ENCODE data around the gene LHX8.
"Not testable (repeated sequence)": the region's sequence is repeated elsewhere in the genome, so short reads cannot be mapped to it uniquely, and the experiment has no call there.

LHX8 gene

DNA sequence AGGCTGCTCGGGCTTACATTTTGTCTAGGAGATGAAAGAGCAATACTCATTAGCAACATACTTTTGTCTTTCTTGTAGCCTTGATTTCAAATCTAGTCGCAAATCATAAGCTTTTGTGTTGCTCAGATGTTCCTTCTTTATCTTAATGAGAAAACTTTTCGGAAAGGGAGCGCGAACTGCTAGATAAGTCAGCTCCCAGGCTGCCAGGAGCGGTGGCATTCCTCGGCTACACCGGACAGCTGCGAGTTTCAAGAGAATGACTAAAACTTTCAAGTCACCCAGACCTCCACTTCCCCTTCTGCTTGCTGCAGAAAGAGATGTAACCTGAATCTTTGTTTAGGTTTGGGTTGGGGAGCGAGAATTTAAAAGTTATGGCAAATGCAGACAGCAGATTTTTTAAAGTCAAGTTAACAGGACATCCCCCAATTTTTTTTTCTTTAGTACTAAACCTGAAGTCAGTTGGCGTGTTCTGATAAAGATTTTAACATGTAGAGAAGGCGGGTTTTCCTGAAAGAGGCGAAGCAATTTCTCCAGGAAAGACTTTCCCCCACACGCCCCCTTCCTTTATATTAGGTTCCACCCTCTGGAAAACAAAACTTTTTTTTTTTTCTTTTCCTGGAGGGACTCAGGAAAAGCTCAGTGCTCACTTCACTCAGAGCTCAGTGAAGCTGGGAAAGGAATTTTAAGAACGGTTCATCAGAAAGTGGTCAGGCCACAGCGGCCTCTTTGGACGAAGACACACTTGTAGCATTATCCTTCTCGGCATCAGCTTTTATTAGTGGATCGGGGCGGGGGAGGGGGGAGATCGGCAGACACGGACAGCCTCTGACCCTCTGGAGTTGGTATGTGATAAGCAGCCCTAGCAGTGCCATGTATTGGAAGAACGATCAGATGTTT is at the start of gene LHX8:
Gene LHX8, plus strand, starts transcription at position 639 of the 897 bp plus-strand sequence. CDS start 2,227 bp downstream, outside the sequence.
- no peak for DNase-seq

DNA sequence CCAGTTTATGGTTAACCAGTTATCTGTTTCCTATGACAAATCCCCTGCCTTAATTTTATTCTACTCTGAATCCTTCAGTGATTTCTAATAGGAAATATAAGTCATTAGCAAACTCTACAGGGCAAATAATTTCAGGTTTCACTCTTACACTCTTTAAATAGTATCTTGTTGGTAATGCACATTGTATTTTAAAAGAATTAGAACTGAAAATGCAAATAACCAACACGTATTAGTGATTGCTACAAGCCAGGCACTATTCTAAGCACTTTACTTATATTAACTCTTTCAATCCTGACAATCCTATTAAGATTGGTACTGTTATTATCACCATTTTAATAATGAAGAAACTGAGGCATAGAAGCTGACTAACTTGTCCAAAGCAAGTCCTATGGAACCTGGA is 48.3 kb upstream of the LHX8 start:
- no peak for DNase-seq

DNA sequence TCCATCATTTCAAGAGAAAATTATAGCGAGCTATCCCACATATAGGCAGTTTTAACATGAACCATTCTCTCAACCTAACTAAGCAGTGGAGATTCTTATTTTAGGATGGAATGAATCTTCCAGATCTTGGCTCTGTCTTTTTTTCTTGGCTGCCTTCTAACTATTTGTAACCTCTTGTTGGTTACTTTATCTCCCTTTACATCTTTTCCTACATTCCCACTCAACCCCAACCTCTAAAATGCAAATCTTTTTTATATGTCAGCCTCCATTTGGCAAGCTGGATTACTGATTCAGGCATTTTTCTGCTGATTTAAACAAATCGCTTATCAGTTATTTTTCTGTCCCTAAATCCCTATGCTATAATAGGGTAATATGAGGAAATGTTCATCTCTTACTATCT is 46.9 kb upstream of the LHX8 start:
- no peak for DNase-seq

DNA sequence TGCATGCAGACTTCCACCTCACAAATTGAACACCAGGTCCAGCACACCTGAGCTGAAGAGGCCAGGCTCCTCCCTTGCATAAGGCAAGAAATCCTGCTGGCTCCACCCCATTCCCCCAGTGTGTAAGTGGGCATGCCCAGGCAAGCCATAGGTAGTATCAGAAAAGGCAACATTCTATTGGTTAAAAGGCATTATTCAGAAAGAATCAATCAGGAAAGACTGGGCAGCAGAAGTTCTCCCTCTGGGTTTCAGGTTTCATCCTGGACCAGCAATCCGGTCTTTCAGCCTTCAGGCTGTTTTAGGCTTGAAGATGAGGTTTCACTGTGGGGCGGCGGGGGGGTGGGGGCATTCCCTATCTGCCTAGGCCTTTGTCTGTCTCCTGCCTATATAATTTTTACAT is 42.0 kb upstream of the LHX8 start:
- DNase-seq, result no peak

DNA sequence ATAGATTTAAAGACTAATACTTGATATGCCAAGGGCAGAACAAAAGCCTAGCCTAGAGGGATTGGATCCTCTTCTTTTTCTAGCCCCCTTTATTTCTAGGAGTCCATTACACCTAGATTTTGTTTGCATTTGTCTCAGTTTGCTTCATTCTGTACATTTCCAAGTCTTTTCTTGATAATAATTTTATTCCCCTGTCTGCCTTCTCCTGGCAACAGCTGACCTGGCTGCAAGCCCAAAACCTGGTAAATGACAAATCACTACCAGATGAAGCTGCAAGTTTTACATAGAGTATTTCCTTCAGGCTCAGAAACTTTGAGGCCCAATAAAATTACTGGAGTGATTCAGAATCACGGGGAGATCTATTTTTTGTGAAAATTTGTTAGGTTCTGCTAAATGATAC is 36.5 kb upstream of the LHX8 start:
- DNase-seq, result no peak

DNA sequence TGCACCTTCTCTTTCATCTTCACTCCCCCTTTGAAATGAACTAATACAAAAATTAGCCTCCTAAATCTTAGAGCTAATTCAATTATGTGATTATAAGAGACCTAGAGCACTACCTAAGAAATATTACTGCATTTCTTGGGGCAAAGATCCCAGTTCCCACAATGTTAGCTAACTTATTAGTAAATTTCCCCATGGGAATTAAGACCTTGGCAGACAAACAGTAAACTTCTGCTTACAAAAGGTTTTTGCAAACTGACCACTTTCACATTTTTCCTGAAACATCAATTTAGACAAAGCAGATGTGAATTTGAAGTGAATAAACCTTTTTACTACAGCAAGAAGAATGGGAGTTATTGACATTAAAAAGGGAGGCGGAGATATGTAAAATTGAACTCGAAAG is 34.6 kb upstream of the LHX8 start:
- no peak for DNase-seq

DNA sequence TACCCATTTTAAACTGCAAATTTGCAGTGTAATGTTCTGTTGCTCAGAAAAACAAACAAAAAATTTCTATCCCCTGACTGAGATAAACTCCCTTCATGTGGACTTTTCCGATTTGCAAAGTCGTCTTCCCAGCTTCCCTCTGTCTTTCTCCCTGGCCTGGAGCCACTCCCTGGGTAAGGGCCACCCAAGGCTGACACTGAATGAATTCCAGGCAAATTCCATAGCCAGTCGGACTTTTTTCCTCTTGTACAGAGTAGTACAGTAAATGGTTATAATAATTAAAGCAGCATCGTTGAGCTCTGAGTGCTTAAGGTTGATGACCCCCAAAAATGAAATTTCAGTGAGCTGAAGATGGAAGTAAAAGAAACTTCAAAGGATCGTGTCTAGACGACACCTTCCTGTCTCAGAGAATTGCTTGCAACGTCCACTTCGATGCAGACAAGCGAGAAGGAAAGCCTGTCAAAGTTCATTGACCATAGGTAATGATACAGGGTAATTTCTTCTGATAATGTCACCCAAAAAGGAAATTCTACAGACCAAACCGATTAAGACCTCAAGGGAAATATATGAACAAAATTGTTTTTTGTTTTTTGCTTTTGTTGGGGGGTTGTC is 33.6 kb upstream of the LHX8 start:
- DNase-seq, result no peak

DNA sequence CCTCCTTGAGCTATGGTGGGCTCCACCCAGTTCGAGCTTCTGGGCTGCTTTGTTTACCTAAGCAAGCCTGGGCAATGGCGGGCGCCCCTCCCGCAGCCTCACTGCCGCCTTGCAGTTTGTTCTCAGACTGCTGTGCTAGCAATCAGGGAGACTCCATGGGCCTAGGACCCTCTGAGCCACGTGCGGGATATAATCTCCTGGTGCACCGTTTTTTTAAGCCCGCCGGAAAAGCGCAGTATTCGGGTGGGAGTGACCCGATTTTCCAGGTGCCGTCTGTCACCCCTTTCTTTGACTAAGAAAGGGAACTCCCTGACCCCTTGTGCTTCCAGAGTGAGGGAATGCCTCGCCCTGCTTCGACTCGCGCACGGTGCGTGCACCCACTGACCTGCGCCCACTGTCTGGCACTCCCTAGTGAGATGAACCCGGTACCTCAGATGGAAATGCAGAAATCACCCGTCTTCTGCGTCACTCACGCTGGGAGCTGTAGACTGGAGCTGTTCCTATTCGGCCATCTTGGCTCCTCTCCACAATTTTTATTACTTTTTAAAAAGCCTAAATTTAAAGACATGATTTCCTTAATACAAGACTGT is 21.7 kb upstream of the LHX8 start:
- not testable (repeated sequence) for DNase-seq

DNA sequence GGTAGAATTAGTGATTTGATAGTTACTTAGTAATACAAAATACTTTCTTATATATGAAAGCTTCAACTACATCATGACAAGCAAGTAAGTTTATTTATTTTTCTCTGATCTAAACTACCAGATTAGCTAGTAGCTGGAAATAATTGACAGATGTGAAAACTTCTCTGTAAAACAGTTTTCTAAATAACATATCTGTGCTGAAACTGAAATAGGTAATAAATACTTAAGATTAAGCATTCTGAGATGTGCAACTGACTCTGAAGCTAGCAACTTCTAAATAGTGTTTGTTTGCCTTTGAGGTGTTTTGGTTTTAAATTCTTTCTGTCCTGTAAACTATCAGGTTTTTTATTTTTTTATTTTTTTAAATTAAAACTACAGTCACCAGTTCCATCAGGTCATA is 18.5 kb upstream of the LHX8 start:
- DNase-seq, result no peak

DNA sequence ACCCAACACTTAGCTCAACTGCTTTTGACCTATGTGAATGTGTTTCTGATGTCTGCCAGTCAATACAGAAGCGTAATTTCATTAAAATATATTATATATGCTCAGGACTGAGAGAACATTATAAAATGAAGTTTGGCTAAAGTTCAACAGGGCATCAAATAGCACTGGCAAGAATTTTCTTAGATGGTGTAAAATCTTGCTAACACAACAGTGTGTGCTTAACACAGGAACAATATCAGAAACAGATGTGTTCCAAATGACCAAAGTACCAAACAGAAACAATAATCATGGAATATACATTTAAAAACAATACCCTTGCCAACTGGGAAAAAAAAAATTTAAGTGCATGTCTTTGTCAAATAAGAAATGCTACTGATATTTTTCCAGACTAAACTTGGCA is 10.4 kb upstream of the LHX8 start:
- DNase-seq, result no peak

DNA sequence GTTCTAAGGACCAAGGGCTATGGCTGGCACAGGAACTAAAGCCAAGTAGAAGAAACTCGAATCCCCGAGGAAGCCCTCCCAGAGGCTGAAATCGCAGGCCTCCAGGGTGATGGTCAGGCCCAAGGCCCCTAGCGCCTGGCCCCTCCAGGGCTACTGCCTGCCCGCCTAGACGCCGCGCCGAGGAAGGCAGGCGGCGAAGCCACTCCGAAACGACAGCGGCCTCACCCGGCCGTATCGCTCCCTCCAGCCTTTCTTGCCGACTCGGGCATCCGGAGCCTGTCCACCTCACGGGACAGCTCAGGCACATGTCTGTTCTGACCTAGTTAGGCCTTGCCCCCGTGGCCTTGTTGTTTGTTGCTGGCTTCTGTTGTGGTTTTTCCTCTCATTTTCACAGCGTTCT is 9.7 kb upstream of the LHX8 start:
- no peak for DNase-seq

DNA sequence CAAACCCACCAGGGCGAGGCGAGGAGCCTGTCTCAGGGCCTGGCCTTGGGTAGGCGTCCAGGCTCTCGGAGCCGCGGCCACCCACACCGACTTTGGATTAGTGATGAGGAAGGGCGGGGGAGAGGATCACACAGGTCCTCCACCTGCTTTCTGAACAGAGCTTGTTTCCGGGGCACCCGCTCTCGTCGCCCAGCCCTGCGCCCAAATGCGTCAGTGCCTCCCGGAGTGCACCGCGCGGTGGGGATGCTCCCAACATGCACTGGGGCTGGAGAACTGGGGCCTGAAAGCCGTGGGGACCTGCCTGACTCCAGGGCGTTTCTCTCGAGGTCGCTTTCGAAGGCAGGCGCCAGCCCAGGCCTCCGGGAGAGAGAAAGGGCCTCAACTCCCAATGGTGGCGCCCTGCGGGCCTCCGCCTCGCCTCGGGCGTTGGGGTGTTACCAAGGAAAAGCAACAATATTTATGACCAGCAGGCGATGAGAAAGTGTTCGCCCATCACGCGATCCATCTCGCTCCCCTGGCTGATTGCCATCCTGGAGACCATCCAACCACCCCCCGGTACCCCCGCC is 8.9 kb upstream of the LHX8 start:
- DNase-seq, result no peak

DNA sequence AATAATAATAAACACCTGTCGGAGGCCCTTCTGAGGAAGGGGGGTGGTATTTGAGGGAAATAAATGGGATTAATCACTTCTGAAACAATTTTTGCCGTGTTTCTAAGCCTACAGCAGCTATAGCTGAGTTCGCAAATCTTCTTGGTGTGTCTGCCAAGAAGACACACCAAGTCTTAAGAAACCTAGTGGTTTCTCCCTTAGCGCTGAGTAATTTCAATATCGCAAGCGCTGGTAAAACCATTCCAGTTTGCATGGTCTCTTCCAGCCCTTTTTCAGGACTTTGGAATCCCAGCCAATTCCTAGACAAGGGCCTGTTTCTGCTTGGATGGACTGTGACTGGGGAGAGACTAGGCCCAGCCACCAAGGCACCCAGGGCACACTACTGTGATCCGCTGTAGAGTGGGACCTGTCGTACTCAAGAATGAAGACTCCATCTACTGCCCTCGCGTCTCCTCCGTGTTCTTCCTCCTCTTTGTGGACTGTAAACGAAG is 7.5 kb upstream of the LHX8 start:
- no peak for DNase-seq

DNA sequence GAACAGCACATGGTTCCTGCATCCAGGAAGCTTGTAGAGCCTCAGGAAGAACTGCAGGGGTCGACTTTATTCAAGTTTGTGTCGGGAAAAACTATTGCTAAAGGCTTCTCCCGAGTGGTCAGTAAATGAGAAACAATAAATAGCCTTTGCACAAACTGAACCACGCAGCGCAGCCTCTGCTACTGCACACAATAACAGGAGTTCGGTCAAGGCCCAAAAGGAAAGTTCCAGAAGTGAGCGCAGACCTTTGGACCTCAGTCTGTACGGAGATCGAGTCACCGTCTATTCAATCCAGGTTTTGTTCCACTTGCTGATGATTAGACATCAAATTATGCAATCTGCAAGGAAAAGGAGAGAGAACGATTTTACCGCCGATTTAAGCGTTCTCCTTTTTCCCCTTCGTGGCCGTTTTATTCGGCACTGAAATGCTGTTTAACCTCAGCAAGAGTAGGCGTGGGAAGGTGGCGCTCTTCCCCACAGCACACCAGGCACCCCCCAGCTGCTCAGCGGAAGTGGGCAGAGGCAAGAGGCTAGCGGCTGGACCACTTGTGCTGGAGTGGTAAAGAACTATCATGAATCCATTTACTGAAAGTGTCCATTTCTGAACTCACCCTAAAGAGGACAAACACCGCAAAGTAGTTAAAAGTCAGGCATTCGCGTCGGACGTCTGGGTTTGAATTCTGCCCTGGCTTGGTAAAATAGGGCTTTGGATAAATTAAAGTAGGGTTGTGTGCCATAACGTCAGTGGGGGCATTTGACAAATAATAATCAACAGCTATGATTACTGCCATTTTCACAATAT is 6.1 kb upstream of the LHX8 start:
- DNase-seq, result no peak

DNA sequence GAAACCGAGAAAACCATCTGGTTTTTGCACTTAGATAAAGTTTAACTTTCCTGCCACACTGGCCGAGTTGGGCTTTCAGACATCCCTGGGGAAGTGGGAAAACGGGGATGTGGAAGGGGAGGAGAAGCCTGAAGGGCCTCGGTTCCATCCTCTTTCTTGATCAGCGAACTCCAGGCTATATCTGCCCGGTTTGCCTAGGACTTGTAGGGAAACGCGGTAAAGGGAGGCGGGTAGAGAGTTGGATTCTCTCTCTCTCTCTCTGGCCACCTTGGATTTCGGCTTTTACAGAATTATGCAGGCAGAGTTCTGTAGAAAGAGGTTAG is 4.6 kb upstream of the LHX8 start:
- no peak for DNase-seq

DNA sequence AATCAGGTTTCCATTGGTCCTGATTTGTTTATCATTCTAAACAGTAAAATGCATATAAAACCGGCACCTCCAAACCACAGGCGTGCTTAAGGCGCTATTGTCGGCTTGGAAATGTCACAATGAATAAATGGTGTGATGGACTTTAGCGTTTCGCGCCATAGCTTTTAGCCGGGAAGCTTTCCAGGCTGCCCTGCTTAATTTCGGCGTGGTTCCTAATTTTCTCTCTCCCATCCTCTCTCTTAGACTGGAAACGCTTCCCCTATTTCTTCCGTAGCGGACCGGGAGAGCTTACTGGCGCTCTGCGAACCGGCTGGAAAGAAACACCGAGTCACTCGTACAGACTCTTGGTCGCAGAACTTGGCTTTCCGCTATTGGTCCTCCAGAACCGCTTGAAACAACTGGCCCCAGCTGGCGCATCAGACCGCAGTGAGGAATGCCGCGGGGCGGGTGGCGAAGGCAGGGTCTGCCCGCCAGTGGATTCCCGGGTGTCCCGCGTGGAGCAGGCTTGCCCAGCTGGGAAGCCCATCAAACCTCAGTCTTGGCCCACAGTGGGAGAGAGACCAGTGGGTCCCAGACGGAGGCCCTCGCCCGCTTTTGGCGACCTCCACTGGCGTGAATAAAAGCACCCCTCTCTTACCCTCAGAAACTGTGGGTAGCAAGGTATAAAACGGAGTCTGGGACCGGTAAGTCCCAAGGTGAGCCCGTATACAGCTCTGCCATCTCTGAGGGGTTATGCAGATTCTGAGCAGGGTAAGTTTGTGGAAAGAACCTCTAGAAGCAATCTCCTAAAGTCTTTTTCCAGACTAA is 4.0 kb upstream of the LHX8 start:
- DNase-seq, result no peak

DNA sequence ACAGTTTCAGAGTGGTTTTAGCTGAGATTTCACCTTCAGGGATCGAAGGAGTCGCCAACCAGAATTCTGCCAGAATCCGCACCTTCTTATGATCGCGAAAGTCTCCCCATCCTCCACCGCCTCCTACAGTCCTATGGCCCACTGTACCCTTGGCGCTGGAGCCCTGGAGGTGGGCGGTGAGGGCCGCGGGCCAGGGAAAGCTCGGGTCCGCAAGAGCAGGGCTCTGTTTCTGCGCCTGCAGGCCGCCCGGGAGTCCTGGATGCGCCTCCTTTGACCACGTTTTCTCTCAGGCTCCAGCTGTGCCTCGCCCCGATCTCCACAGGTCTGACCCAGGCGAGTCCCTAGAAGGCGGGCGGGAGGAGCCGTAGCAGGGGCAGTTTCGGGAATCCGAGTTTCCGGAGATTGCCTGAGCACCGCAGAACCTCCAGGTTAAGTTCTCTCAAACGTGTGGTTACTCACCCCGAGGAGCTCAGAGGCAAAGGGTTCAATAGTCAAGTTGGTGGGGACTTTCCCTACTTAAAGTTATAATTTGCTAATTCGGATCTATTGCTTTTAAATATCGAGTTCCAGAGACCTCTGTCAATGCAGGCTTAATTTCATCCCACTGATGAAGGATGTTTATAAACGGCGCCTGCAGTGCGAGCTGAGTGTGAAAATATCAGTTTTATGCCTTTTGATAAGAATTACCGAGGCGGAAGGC is 3.2 kb upstream of the LHX8 start:
- no peak for DNase-seq

DNA sequence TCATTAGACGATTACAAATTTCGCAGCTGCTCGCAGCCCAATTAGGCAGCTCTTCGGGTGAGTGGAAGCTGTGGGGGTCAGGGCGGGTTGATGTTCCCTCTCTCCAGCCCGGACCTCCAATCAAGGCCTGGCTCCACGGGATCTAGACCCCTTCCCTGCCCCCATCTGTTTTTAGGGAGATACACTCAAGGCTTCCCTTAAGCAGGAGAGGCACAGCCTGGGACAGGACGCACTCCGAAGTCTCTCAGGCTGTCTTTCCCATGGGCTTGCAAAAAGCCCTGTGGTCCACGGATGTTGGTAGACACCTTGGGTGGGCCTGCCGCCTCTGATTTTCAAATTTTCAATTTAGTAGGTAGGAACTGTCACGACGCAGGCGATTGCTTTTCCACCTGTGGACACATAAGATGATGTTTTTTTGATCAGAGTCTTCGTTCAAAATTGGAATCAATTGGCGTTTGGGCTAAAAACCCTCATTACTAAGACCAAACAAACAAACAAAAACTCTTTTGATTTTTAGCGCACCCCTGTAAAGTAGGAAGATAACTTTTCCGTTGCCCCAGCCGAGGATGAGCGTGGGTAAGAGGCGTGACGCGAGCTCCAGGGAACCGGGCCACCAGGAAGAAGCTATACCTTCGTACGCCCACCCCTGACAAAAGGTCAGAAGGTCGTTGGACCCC is 2.5 kb upstream of the LHX8 start:
- no peak for DNase-seq

DNA sequence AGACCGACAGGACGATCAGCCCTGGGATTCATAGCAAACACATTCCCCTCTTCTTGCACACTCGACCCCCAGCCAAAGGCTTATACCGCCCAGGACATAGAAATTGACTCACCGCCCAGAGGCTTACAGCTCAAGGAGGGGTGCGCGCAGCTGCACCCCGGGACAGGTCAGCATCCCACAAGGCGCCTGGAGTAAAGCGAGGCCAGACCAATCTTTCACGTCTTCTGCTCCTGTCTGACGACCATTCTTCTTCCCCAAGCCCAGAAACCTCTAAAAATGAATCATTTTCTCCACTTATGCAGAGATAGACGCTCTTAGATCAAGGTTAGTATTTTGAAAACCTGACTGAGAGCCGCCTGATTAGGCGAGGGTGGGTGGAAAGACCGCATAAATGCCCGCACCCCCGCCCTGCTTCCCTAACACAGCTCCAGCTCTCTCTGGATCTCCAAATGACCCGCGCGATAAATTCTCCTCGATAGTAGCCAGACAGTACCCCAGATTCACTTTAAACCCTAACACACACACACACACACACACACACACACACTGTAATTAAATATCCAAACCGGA is 1.9 kb upstream of the LHX8 start:
- no peak for DNase-seq

DNA sequence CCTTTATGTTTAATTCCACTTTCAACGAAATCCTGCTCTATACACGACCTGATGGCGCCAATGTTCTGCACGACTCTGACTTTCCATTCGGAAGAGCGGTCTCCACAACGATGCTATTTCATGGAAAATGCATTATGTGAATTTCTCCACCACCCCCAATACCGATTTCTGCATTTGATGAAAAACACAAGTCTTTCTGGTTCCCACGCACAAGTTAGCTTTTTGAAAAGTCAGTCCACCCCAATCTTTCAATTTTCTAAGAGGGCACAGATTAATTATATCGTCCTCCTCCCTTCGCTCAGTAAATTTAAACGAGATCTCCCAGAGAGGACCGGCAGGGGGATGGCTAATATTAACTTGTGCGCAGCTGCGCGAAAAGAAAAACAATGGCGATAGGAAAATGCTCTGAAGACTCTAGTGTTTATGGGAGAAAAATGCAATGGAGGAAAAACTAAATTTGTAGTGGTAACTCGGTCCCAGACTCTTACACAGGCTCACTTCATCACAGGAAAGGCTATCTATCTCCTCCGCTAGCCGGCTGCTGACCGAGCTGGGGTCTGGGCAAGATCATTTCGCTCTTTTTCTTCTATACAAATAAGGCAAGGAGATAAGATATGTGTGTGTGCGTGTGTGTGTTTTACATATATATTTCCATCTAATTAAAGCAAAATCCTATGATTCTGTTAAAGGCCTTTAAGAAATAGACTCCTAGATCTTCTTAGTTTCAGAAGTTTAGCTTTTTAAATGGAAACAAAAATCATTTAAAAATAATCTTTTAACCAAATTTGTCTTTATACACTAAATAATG is 1.2 kb upstream of the LHX8 start:
- DNase-seq, result no peak
